GM23248 (cell line): ENCODE results near the gene TTC17.

Experiments used
- EZH2 ChIP-seq: fragments of 200-600 bp; sonication (generic); IDR thresholded peaks from 2 replicates; pipeline ENCODE4 v1.6.1; 2018; ENCODE audit warnings: antibody characterized with exemption, mild to moderate bottlenecking; ENCODE audit not compliant: insufficient read depth, poor library complexity, severe bottlenecking
- EZH2phosphoT487 ChIP-seq: fragments of 200-600 bp; sonication (generic); IDR thresholded peaks from 2 replicates; pipeline ENCODE4 v1.6.1; 2018; ENCODE audit warnings: antibody characterized with exemption, moderate library complexity, mild to moderate bottlenecking, low read depth; ENCODE audit not compliant: insufficient read depth

- TF ChIP-seq EZH2 (no peak), EZH2phosphoT487 (no peak)
Measured at GRCh38 chr11:43408277-43408676, 49.6 kb downstream of the TTC17 start.
